Ishikawa (cell line): ENCODE data around the gene LAMP5.

Experiments used
- CEBPB ChIP-seq: IDR thresholded peaks from 2 replicates; pipeline ENCODE4 v1.6.1; 2012
- CREB1 ChIP-seq: IDR thresholded peaks from 2 replicates; pipeline ENCODE4 v1.6.1; 2012; ENCODE audit warnings: low read depth
- EGR1 ChIP-seq: IDR thresholded peaks from 2 replicates; pipeline ENCODE4 v1.6.1; 2012
- EP300 ChIP-seq: IDR thresholded peaks from 2 replicates; pipeline ENCODE4 v1.6.1; 2012; ENCODE audit warnings: borderline replicate concordance
- FOXM1 ChIP-seq: IDR thresholded peaks from 2 replicates; pipeline ENCODE4 v1.6.1; 2012; ENCODE audit warnings: low read depth, borderline replicate concordance
- NFIC ChIP-seq: IDR thresholded peaks from 2 replicates; pipeline ENCODE4 v1.6.1; 2012
- RAD21 ChIP-seq: IDR thresholded peaks from 2 replicates; pipeline ENCODE4 v1.6.1; 2012; ENCODE audit warnings: low read depth
- TAF1 ChIP-seq: IDR thresholded peaks from 2 replicates; pipeline ENCODE4 v1.6.1; 2012; ENCODE audit warnings: low read depth, mild to moderate bottlenecking
- TCF12 ChIP-seq: IDR thresholded peaks from 2 replicates; pipeline ENCODE4 v1.6.1; 2012; ENCODE audit warnings: low read depth
- TEAD4 ChIP-seq: IDR thresholded peaks from 2 replicates; pipeline ENCODE4 v1.6.1; 2012
- YY1 ChIP-seq: IDR thresholded peaks from 2 replicates; pipeline ENCODE4 v1.6.1; 2012; ENCODE audit warnings: low read depth
- ZBTB7A ChIP-seq: IDR thresholded peaks from 2 replicates; pipeline ENCODE4 v1.6.1; 2012; ENCODE audit warnings: low read depth
- TF ChIP-seq, protein P1 (sequence below): IDR thresholded peaks from 2 replicates; pipeline ENCODE4 v1.6.1; 2012; ENCODE audit warnings: low read depth, mild to moderate bottlenecking
- TF ChIP-seq, protein P2 (sequence below): IDR thresholded peaks from 2 replicates; pipeline ENCODE4 v1.6.1; 2012
- TF ChIP-seq, protein P3 (sequence below): IDR thresholded peaks from 2 replicates; pipeline ENCODE4 v1.6.1; 2012

The LAMP5 gene, protein sequence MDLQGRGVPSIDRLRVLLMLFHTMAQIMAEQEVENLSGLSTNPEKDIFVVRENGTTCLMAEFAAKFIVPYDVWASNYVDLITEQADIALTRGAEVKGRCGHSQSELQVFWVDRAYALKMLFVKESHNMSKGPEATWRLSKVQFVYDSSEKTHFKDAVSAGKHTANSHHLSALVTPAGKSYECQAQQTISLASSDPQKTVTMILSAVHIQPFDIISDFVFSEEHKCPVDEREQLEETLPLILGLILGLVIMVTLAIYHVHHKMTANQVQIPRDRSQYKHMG

GRCh38 chr20:9514461-9515213 lies at the start of gene LAMP5:
TSS of gene LAMP5 (plus strand) at chr20:9514590. CDS start at chr20:9514853, 263 bp downstream.
- TF ChIP-seq, protein P1, sequence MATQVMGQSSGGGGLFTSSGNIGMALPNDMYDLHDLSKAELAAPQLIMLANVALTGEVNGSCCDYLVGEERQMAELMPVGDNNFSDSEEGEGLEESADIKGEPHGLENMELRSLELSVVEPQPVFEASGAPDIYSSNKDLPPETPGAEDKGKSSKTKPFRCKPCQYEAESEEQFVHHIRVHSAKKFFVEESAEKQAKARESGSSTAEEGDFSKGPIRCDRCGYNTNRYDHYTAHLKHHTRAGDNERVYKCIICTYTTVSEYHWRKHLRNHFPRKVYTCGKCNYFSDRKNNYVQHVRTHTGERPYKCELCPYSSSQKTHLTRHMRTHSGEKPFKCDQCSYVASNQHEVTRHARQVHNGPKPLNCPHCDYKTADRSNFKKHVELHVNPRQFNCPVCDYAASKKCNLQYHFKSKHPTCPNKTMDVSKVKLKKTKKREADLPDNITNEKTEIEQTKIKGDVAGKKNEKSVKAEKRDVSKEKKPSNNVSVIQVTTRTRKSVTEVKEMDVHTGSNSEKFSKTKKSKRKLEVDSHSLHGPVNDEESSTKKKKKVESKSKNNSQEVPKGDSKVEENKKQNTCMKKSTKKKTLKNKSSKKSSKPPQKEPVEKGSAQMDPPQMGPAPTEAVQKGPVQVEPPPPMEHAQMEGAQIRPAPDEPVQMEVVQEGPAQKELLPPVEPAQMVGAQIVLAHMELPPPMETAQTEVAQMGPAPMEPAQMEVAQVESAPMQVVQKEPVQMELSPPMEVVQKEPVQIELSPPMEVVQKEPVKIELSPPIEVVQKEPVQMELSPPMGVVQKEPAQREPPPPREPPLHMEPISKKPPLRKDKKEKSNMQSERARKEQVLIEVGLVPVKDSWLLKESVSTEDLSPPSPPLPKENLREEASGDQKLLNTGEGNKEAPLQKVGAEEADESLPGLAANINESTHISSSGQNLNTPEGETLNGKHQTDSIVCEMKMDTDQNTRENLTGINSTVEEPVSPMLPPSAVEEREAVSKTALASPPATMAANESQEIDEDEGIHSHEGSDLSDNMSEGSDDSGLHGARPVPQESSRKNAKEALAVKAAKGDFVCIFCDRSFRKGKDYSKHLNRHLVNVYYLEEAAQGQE, result peak; percentile 70
- no peak for TF ChIP-seq EP300
- TF ChIP-seq, protein P2, sequence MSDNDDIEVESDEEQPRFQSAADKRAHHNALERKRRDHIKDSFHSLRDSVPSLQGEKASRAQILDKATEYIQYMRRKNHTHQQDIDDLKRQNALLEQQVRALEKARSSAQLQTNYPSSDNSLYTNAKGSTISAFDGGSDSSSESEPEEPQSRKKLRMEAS, result no peak

DNA sequence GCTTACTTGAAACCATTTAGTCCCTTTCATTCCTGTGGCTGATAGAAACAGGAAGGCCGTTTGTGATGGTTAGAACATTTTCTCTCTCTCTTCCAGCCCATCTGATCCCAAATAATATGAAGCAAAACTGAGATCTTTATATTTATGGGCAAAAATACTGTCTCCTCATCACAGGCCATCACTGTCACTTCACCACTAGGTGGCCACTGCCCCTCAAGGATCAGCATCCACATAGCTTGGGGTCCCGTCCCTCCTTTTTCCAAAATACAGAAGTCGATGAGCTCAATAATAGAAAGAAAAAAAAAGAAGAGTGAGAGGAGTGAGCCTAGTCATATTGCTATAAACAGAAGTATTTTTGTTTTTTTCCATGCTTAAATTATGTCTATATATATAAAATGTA lies 46.4 kb upstream of the LAMP5 start:
- TF ChIP-seq RAD21, result peak; percentile 35; the same call in 1 of the 2 replicates
- no peak for TF ChIP-seq EP300
- no peak for TF ChIP-seq TEAD4
- TF ChIP-seq TCF12, result no peak

GRCh38 chr20:9474835-9475415 lies 39.5 kb upstream of the LAMP5 start:
- TF ChIP-seq ZBTB7A (no peak), YY1 (no peak)
- TF ChIP-seq, protein P1, result no peak

DNA sequence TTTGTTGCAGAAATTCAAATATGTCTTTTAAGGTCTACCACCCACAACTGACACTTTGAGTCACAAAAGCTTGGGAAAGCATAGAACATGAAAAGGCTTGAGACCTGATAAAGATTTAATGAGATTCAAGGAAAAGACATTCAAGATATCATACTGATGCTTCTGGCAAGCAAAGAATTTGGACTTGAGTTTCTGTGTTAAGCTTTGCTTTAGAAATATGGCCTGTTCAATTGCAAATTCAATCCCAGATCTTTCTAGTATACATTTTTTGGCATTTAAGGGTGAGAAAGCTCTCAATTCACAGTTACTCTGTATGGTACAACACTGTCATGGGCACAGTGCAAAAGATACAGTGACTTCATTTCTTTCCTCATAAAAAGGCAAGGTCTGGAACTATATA lies 38.9 kb upstream of the LAMP5 start:
- TF ChIP-seq CREB1 (no peak), CEBPB (no peak), ZBTB7A (no peak)
- TF ChIP-seq, protein P1, result no peak
- TF ChIP-seq, protein P3, sequence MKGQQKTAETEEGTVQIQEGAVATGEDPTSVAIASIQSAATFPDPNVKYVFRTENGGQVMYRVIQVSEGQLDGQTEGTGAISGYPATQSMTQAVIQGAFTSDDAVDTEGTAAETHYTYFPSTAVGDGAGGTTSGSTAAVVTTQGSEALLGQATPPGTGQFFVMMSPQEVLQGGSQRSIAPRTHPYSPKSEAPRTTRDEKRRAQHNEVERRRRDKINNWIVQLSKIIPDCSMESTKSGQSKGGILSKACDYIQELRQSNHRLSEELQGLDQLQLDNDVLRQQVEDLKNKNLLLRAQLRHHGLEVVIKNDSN, result no peak

- TF ChIP-seq ZBTB7A, result no peak
- no peak for TF ChIP-seq EP300
- no peak for TF ChIP-seq YY1
- no peak for TF ChIP-seq TCF12
- TF ChIP-seq, protein P3, result no peak
- no peak for TF ChIP-seq NFIC
- no peak for TF ChIP-seq FOXM1
- TF ChIP-seq CREB1, result no peak
- no peak for TF ChIP-seq RAD21
- TF ChIP-seq, protein P1, result no peak
- TF ChIP-seq CEBPB, result no peak
- no peak for TF ChIP-seq TAF1
- TF ChIP-seq, protein P2, result no peak
- no peak for TF ChIP-seq EGR1
- TF ChIP-seq TEAD4, result no peak
These were observed 38.2 kb upstream of the LAMP5 start for GRCh38 chr20:9476174-9476573.
